GM23338 (cell line): ENCODE measurements around the gene MAP2K7. TPM values are rescaled to one million over a fixed set of nuclear protein-coding genes. Genes with fewer than 3 reads are reported as not detected.

Experiments used
- ATAC-seq: fragments of 200-7000 bp; cut with Tn5 transposase; 3 replicates; pipeline ENCODE4 v1.9.1; 2020
- DNase-seq: peaks from one replicate; pipeline ENCODE4 v3.0.0-alpha.2; 2015; ENCODE audit warnings: low spot score
- H2AFZ ChIP-seq: fragments of 200-600 bp; sonication (generic); 2 replicates; pipeline ENCODE4 v1.8.0; 2016; ENCODE audit warnings: antibody characterized with exemption, mild to moderate bottlenecking, moderate library complexity
- H3F3A ChIP-seq: fragments of 200-600 bp; sonication (generic); replicated peaks from 2 replicates; pipeline ENCODE4 v1.8.0; 2017; ENCODE audit warnings: antibody characterized with exemption, mixed run types, low read depth
- H3K27ac ChIP-seq: fragments of 200-600 bp; sonication (generic); 2 replicates; pipeline ENCODE4 v1.6.1; 2016; ENCODE audit warnings: low read depth
- H3K27me3 ChIP-seq: fragments of 200-600 bp; sonication (generic); 2 replicates; pipeline ENCODE4 v1.8.0; 2016; ENCODE audit warnings: mild to moderate bottlenecking, mixed run types, moderate library complexity; ENCODE audit not compliant: insufficient read depth
- H3K36me3 ChIP-seq: fragments of 200-600 bp; sonication (generic); 2 replicates; pipeline ENCODE4 v1.8.0; 2016; ENCODE audit warnings: mild to moderate bottlenecking; ENCODE audit not compliant: insufficient read depth
- H3K4me1 ChIP-seq: fragments of 200-600 bp; sonication (generic); 2 replicates; pipeline ENCODE4 v1.8.0; 2016; ENCODE audit warnings: mild to moderate bottlenecking, moderate library complexity; ENCODE audit not compliant: insufficient read depth
- H3K4me2 ChIP-seq: fragments of 200-600 bp; sonication (generic); 2 replicates; pipeline ENCODE4 v1.7.1; 2017; ENCODE audit warnings: mixed run types
- H3K4me3 ChIP-seq: fragments of 200-600 bp; sonication (generic); 2 replicates; pipeline ENCODE4 v1.6.1; 2016; ENCODE audit warnings: mixed run types
- H3K79me2 ChIP-seq: fragments of 200-600 bp; sonication (generic); replicated peaks from 2 replicates; pipeline ENCODE4 v1.8.0; 2017; ENCODE audit warnings: mild to moderate bottlenecking; ENCODE audit not compliant: insufficient read depth
- H3K9me2 ChIP-seq: fragments of 200-600 bp; sonication (generic); 2 replicates; pipeline ENCODE4 v1.8.0; 2017; ENCODE audit not compliant: insufficient read depth
- H4K20me1 ChIP-seq: fragments of 200-600 bp; sonication (generic); replicated peaks from 2 replicates; pipeline ENCODE4 v1.8.0; 2017; ENCODE audit warnings: mild to moderate bottlenecking; ENCODE audit not compliant: insufficient read depth
- H3K27ac Mint-ChIP-seq: 2 replicates; pipeline ENCODE4 v1.8.0; 2020; ENCODE audit warnings: inconsistent platforms, mild to moderate bottlenecking, moderate library complexity, mixed read lengths
- H3K27me3 Mint-ChIP-seq: 3 replicates; pipeline ENCODE4 v1.8.0; 2022; ENCODE audit warnings: low read depth, mild to moderate bottlenecking, moderate library complexity, mixed read lengths, inconsistent platforms; ENCODE audit not compliant: insufficient read depth, poor library complexity
- H3K36me3 Mint-ChIP-seq: 3 replicates; pipeline ENCODE4 v1.8.0; 2021; ENCODE audit warnings: low read depth, mild to moderate bottlenecking, inconsistent platforms, moderate library complexity, mixed read lengths
- H3K4me1 Mint-ChIP-seq: 3 replicates; pipeline ENCODE4 v1.8.0; 2020; ENCODE audit warnings: mild to moderate bottlenecking, inconsistent platforms, mixed read lengths
- H3K4me3 Mint-ChIP-seq: 3 replicates; pipeline ENCODE4 v1.8.0; 2021; ENCODE audit warnings: moderate library complexity, mild to moderate bottlenecking, inconsistent platforms, mixed read lengths
- H3K9me3 Mint-ChIP-seq: 3 replicates; pipeline ENCODE4 v1.8.0; 2020; ENCODE audit warnings: moderate library complexity, mild to moderate bottlenecking, inconsistent platforms, mixed read lengths
- CREB1 ChIP-seq: fragments of 250-450 bp; sonication (Bioruptor Pico); IDR thresholded peaks from 2 replicates; pipeline ENCODE4 v1.5.0; 2020; ENCODE audit warnings: low read depth, mild to moderate bottlenecking, moderate library complexity
- EZH2 ChIP-seq: fragments of 200-600 bp; sonication (generic); IDR thresholded peaks from one replicate; pipeline ENCODE4 v1.8.0; 2017; ENCODE audit warnings: antibody characterized with exemption, mild to moderate bottlenecking, low read depth; ENCODE audit not compliant: unreplicated experiment
- POLR2AphosphoS5 ChIP-seq: IDR thresholded peaks from 2 replicates; pipeline ENCODE4 v1.6.1; 2016; ENCODE audit warnings: antibody characterized with exemption, low read depth
- STAT1 ChIP-seq: IDR thresholded peaks from one replicate; pipeline ENCODE4 v1.6.1; 2016; ENCODE audit warnings: antibody characterized with exemption; ENCODE audit not compliant: unreplicated experiment
- ZNF114 ChIP-seq: fragments of 250-450 bp; sonication (Bioruptor Pico); IDR thresholded peaks from 2 replicates; pipeline ENCODE4 v1.5.0; 2020; ENCODE audit warnings: mild to moderate bottlenecking, moderate library complexity
- ZNF331 ChIP-seq: fragments of 250-450 bp; sonication (Bioruptor Pico); IDR thresholded peaks from 2 replicates; pipeline ENCODE4 v1.5.0; 2020; ENCODE audit warnings: low read depth, mild to moderate bottlenecking, moderate library complexity
- polyA plus RNA-seq: library from polyadenylated mRNA; unstranded; fragments of >200 nt; fragmentation: Nextera tagmentation; extraction: Ambion mirVana; gene quantifications from 2 replicates; pipeline ENCODE4 v1.2.1, GENCODE V29; 2016
- total RNA-seq: library from RNA; depleted of rRNA; stranded (reverse); fragments of >200 nt; shearing (Covaris generic); gene quantifications from 2 replicates; pipeline ENCODE4 v1.2.3, GENCODE V29; 2014
- TF ChIP-seq, protein P1 (sequence below): IDR thresholded peaks from one replicate; pipeline ENCODE4 v1.6.1; 2018; ENCODE audit warnings: antibody characterized with exemption; ENCODE audit not compliant: unreplicated experiment
- TF ChIP-seq, protein P2 (sequence below): IDR thresholded peaks from 2 replicates; pipeline ENCODE4 v1.6.1; 2016; ENCODE audit warnings: antibody characterized with exemption

MAP2K7 gene
- total and polyA plus RNA-seq, 2 experiments from 2014 or later = 11.3 to 22.6 TPM

DNA sequence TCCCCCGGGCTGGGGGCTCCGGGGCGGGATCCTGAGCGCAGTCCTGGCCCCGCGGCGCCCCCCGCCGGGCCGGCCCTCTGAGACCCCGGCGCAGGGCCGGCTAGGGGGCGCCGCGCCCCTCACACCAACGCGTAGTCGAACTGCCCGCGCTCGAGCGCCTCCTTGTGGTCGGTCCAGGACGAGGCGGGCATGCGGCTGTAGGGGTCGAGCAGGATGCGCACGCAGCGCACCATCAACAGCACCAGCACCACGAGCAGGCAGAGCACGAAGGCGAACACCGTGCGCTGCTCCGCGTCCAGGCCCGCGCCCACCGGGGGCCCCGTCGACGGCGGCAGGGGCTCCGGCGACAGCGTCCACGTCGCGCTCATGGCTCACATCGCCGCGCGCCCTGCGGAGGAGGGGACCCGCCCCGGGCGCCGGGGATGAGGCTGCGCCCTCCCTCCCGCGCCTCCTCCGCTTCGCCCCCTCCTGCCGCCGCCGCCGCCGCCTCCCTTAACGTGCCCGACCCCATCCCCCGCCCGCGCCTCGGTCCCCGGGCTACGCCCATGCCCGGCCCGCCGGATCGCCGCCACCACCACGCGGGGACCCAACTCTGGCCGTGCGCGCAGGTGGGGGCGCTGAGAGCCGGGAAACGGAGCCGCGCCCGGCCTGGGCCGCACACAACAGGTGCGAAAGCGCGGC, 21.6 kb downstream of the MAP2K7 start (continued):
- no peak for TF ChIP-seq ZNF114 (CRISPR knock-in tag)
- peak; percentile 51 for TF ChIP-seq CREB1 (CRISPR knock-in tag)
- TF ChIP-seq ZNF331 (CRISPR knock-in tag) = no peak
- TF ChIP-seq EZH2 = no peak
- TF ChIP-seq, protein P1, sequence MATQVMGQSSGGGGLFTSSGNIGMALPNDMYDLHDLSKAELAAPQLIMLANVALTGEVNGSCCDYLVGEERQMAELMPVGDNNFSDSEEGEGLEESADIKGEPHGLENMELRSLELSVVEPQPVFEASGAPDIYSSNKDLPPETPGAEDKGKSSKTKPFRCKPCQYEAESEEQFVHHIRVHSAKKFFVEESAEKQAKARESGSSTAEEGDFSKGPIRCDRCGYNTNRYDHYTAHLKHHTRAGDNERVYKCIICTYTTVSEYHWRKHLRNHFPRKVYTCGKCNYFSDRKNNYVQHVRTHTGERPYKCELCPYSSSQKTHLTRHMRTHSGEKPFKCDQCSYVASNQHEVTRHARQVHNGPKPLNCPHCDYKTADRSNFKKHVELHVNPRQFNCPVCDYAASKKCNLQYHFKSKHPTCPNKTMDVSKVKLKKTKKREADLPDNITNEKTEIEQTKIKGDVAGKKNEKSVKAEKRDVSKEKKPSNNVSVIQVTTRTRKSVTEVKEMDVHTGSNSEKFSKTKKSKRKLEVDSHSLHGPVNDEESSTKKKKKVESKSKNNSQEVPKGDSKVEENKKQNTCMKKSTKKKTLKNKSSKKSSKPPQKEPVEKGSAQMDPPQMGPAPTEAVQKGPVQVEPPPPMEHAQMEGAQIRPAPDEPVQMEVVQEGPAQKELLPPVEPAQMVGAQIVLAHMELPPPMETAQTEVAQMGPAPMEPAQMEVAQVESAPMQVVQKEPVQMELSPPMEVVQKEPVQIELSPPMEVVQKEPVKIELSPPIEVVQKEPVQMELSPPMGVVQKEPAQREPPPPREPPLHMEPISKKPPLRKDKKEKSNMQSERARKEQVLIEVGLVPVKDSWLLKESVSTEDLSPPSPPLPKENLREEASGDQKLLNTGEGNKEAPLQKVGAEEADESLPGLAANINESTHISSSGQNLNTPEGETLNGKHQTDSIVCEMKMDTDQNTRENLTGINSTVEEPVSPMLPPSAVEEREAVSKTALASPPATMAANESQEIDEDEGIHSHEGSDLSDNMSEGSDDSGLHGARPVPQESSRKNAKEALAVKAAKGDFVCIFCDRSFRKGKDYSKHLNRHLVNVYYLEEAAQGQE = no peak
- TF ChIP-seq POLR2AphosphoS5 = 0 out of 2 replicates have a peak, but pooled peaks have one; percentile 27
- TF ChIP-seq, protein P2, sequence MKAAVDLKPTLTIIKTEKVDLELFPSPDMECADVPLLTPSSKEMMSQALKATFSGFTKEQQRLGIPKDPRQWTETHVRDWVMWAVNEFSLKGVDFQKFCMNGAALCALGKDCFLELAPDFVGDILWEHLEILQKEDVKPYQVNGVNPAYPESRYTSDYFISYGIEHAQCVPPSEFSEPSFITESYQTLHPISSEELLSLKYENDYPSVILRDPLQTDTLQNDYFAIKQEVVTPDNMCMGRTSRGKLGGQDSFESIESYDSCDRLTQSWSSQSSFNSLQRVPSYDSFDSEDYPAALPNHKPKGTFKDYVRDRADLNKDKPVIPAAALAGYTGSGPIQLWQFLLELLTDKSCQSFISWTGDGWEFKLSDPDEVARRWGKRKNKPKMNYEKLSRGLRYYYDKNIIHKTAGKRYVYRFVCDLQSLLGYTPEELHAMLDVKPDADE = no peak
- TF ChIP-seq STAT1 = no peak

DNA sequence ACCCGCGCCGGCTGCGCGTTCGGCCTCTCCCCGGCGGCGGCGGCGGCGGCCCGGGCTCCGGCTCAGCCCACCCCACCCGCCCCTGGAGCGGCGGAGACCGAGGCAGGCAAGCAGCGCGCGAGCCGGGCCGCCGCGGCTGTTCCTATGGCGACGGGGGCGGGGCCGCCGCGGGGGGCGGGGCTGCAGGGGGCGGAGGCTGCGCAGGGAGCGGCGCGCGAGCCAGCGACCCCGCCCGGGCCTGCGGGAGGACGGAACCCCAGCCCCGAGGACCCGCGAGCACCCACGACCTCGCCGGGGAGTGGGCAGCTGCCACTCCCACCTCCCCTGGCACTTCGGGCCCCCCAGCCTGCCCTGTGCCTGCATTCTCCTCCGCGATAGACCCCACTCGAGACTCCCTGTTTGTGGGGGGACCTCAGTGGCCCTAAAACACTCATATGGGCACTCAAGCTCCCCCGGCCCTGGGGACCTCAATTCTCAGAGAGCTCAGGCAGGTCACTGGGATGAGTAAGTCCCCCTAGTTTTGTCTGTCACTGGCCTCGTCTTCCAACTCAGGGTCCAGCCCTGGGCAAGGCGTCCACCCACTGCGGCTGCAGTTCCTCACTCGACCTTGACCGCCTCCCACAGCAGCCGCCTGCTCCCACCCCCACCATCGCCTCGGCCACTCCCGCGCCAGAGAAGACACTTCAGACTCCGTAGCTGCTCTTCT, 22.5 kb downstream of the MAP2K7 start, which contains the start of gene CTXN1:
Gene CTXN1, minus strand, starts transcription at position 115 of the 706 bp plus-strand sequence. CDS start 597 bp downstream, outside the sequence.
- peak; percentile 71 for DNase-seq
- Histone ChIP-seq H2AFZ (no peak within 1 kb of the TSS), H4K20me1 (peaks cover 14% of the 10 kb centered on the region; the same call in 1 of the 2 replicates), H3F3A (peaks cover 31% of the 10 kb centered on the region), H3K4me1 (peaks cover 4% of the 10 kb centered on the region; the same call in 1 of the 2 replicates), H3K4me2 (peak within 1 kb of the TSS; percentile 90), H3K27ac (no peak within 1 kb of the TSS), H3K27me3 (no peaks in the 10 kb centered on the region), H3K36me3 (no peaks in the 10 kb centered on the region; the same call in 1 of the 2 replicates), H3K9me2 (no peaks in the 10 kb centered on the region), H3K79me2 (no peaks in the 10 kb centered on the region), H3K4me3 (peak within 1 kb of the TSS; percentile 61)
- ATAC-seq = peak; percentile 8
- peaks cover 33% of the 10 kb centered on the region for H3K36me3 Mint-ChIP-seq
- H3K27me3 Mint-ChIP-seq = peaks cover 21% of the 10 kb centered on the region
- H3K4me1 Mint-ChIP-seq = peaks cover 4% of the 10 kb centered on the region
- H3K27ac Mint-ChIP-seq = peak within 1 kb of the TSS; percentile 56
- H3K9me3 Mint-ChIP-seq = no peaks in the 10 kb centered on the region
- peak within 1 kb of the TSS; percentile 87 for H3K4me3 Mint-ChIP-seq
- TF ChIP-seq POLR2AphosphoS5 (peak; percentile 35; the same call in 1 of the 2 replicates), EZH2 (no peak)
- TF ChIP-seq, protein P2 = no peak
- TF ChIP-seq, protein P1 = no peak
